HCT116 (cell line): ENCODE data around the gene TRMT61B. TPM values are rescaled to one million over a fixed set of nuclear protein-coding genes. Genes with fewer than 3 reads are reported as not detected.

Experiments
- ATAC-seq: fragments of 200-7000 bp; cut with Tn5 transposase; 2 replicates; pipeline ENCODE4 v1.9.1; 2020; ENCODE audit warnings: mild to moderate bottlenecking, moderate library complexity
- BruUV-seq: library from RNA; stranded (reverse); fragments of 400-500 nt; replicated peaks from 2 replicates; lab custom pipeline; 2021; lab: Mats Ljungman, UMichigan
- CTCF ChIA-PET: fragments of 300-600 bp; sonication (Branson Sonifier 250); formaldehyde crosslinking; loops from one replicate; lab custom pipeline; 2021; ENCODE audit warnings: antibody characterized with exemption; lab: Charles Lee
- POLR2A ChIA-PET: fragments of 300-600, 350-600 bp; sonication (Branson Sonifier 250); formaldehyde crosslinking; loops from one replicate; lab custom pipeline; 2021; ENCODE audit warnings: antibody characterized with exemption; lab: Charles Lee
- RAD21 ChIA-PET, 2 experiments: fragments of 300-600 bp; sonication (Branson Sonifier 250); formaldehyde crosslinking; loops; one replicate each; lab custom pipeline; 2023; ENCODE audit warnings: low total read pairs in 2 of 2; ENCODE audit not compliant: uncharacterized antibody in 2 of 2, unreplicated experiment in 2 of 2, low non-redundant PET in 1 of 2; lab: Charles Lee
- DNase-seq: peaks from one replicate; pipeline ENCODE4 v3.0.0-alpha.2; 2010; ENCODE audit warnings: low read depth, low spot score
- H2AFZ ChIP-seq: fragments of 200-600 bp; shearing (Covaris generic), sonication (generic); 2 replicates; pipeline ENCODE4 v1.6.1; 2017; ENCODE audit warnings: low read depth, mixed run types, mixed read lengths, antibody characterized with exemption, low read length; ENCODE audit not compliant: poor library complexity, severe bottlenecking
- H3K27ac ChIP-seq: 2 replicates; pipeline ENCODE4 v1.5.1; 2012; ENCODE audit warnings: low read depth, low read length
- H3K27me3 ChIP-seq: fragments of 200-600 bp; sonication (generic); 2 replicates; pipeline ENCODE4 v1.6.1; 2016; ENCODE audit warnings: mixed run types, low read length, mixed read lengths; ENCODE audit not compliant: insufficient read depth
- H3K36me3 ChIP-seq, 2 experiments: fragments of 200-500 bp in 1 of 2; fragments of 200-600 bp in 1 of 2; sonication (Bioruptor generic) in 1 of 2; sonication (generic) in 1 of 2; 2 replicates each; pipeline versions ENCODE4 v1.5.1 to v1.6.1; 2014 to 2016; ENCODE audit warnings: low read length in 2 of 2, inconsistent platforms in 1 of 2, mixed read lengths in 1 of 2, mixed run types in 1 of 2; ENCODE audit not compliant: insufficient read depth in 2 of 2, control insufficient read depth in 1 of 2
- H3K4me1 ChIP-seq, 2 experiments: fragments of 200-600 bp in 1 of 2; sonication (generic) in 1 of 2; 2 replicates each; pipeline versions ENCODE4 v1.5.1 to v1.6.1; 2012 to 2017; ENCODE audit warnings: low read length in 2 of 2, inconsistent platforms in 1 of 2, mild to moderate bottlenecking in 1 of 2, mixed read lengths in 1 of 2, mixed run types in 1 of 2, moderate library complexity in 1 of 2; ENCODE audit not compliant: insufficient read depth in 2 of 2, control insufficient read depth in 1 of 2
- H3K4me2 ChIP-seq: fragments of 200-600 bp; sonication (generic); 2 replicates; pipeline ENCODE4 v1.6.1; 2017; ENCODE audit warnings: mixed run types, low read length, mixed read lengths
- H3K4me3 ChIP-seq, 2 experiments: fragments of 200-600 bp in 1 of 2; sonication (generic) in 1 of 2; replicated peaks in 1 of 2; 2 replicates each; pipeline ENCODE4 v1.5.1; 2011 to 2016; ENCODE audit warnings: low read length in 2 of 2, control low read depth in 1 of 2, low read depth in 1 of 2, mild to moderate bottlenecking in 1 of 2, mixed read lengths in 1 of 2, mixed run types in 1 of 2
- H3K79me2 ChIP-seq: fragments of 200-600 bp; sonication (generic); 2 replicates; pipeline ENCODE4 v1.6.1; 2017; ENCODE audit warnings: mild to moderate bottlenecking, mixed run types, low read length, moderate library complexity, mixed read lengths; ENCODE audit not compliant: insufficient read depth
- H3K9ac ChIP-seq: fragments of 200-600 bp; sonication (generic); 2 replicates; pipeline ENCODE4 v1.6.1; 2016; ENCODE audit warnings: low read length, mixed read lengths
- H3K9me2 ChIP-seq: fragments of 200-600 bp; sonication (generic), shearing (Covaris generic); 2 replicates; pipeline ENCODE4 v1.6.1; 2017; ENCODE audit warnings: mixed run types, mild to moderate bottlenecking, moderate library complexity; ENCODE audit not compliant: insufficient read depth
- H3K9me3 ChIP-seq, 2 experiments: fragments of 200-500 bp in 1 of 2; fragments of 200-600 bp in 1 of 2; sonication (Bioruptor generic) in 1 of 2; sonication (generic) in 1 of 2; 2 replicates each; pipeline ENCODE4 v1.6.1; 2014 to 2017; ENCODE audit warnings: low read length in 2 of 2, mixed read lengths in 2 of 2, inconsistent platforms in 1 of 2, low read depth in 1 of 2, mild to moderate bottlenecking in 1 of 2, mixed run types in 1 of 2, moderate library complexity in 1 of 2; ENCODE audit not compliant: control insufficient read depth in 1 of 2, insufficient read depth in 1 of 2
- H4K20me1 ChIP-seq: fragments of 200-600 bp; sonication (generic), shearing (Covaris generic); 2 replicates; pipeline ENCODE4 v1.6.1; 2017; ENCODE audit warnings: mixed run types, mild to moderate bottlenecking, moderate library complexity; ENCODE audit not compliant: insufficient read depth
- ATF3 ChIP-seq: IDR thresholded peaks from 2 replicates; pipeline ENCODE4 v1.6.1; 2012
- CBX3 ChIP-seq: IDR thresholded peaks from 2 replicates; pipeline ENCODE4 v1.6.1; 2012; ENCODE audit warnings: low read depth
- EZH2 ChIP-seq: fragments of 200-600 bp; sonication (generic); IDR thresholded peaks from 2 replicates; pipeline ENCODE4 v1.6.1; 2017; ENCODE audit warnings: antibody characterized with exemption, mixed run types
- EZH2phosphoT487 ChIP-seq: fragments of 200-600 bp; IDR thresholded peaks from 2 replicates; pipeline ENCODE4 v1.6.1; 2018; ENCODE audit warnings: antibody characterized with exemption, borderline replicate concordance
- FOSL1 ChIP-seq: IDR thresholded peaks from 2 replicates; pipeline ENCODE4 v1.6.1; 2012; ENCODE audit warnings: low read depth
- MAX ChIP-seq: IDR thresholded peaks from 2 replicates; pipeline ENCODE4 v1.6.1; 2012
- POLR2A ChIP-seq: IDR thresholded peaks from 2 replicates; pipeline ENCODE4 v1.7.0; 2011; ENCODE audit warnings: borderline replicate concordance; ENCODE audit not compliant: insufficient read depth, insufficient read length; ENCODE audit errors: extremely low read depth
- POLR2AphosphoS5 ChIP-seq: IDR thresholded peaks from 2 replicates; pipeline ENCODE4 v1.6.1; 2011; ENCODE audit warnings: mild to moderate bottlenecking, low read depth, low read length, moderate library complexity
- REST ChIP-seq: IDR thresholded peaks from 2 replicates; pipeline ENCODE4 v1.6.1; 2012; ENCODE audit warnings: low read depth
- SIN3A ChIP-seq: IDR thresholded peaks from 2 replicates; pipeline ENCODE4 v1.6.1; 2012; ENCODE audit warnings: low read depth
- SP1 ChIP-seq: IDR thresholded peaks from 2 replicates; pipeline ENCODE4 v1.6.1; 2012; ENCODE audit warnings: low read depth
- ZBTB33 ChIP-seq: IDR thresholded peaks from 2 replicates; pipeline ENCODE4 v1.6.1; 2011; ENCODE audit warnings: mild to moderate bottlenecking, low read length, moderate library complexity; ENCODE audit not compliant: insufficient replicate concordance; ENCODE audit errors: extremely low read depth
- ZFX ChIP-seq: fragments of 450-650 bp; IDR thresholded peaks from 2 replicates; pipeline ENCODE4 v1.6.1; 2017
- ZNF274 ChIP-seq: fragments of 200-500 bp; sonication (Bioruptor generic); IDR thresholded peaks from 2 replicates; pipeline ENCODE4 v1.6.1; 2014; ENCODE audit warnings: mild to moderate bottlenecking, low read depth, low read length, inconsistent platforms
- intact Hi-C: fragments of 100-400 bp; cut with micrococcal nuclease; formaldehyde crosslinking; loops from 2 replicates; pipeline ENCODE4 v1.10.0; 2022
- total RNA-seq: library from RNA; stranded (reverse); gene quantifications from one replicate; pipeline ENCODE4 v1.2.1, GENCODE V29; 2021; ENCODE audit not compliant: unreplicated experiment

TRMT61B gene
- total RNA-seq, 1 experiment from 2014 or later = 12.8 TPM

GRCh38 chr2:28908172-28908571, 38.1 kb upstream of the TRMT61B start:
- Histone ChIP-seq H3K4me1 (no peaks in the 10 kb centered on the region), H4K20me1 (peaks cover 50% of the 10 kb centered on the region), H2AFZ (no peak overlapping the region), H3K4me2 (no peak overlapping the region), H3K36me3 (peaks cover 47 to 63% of the 10 kb centered on the region in 2 experiments), H3K27ac (no peak overlapping the region), H3K9ac (no peak overlapping the region), H3K79me2 (peaks cover 100% of the 10 kb centered on the region), H3K9me2 (no peaks in the 10 kb centered on the region), H3K4me3 (no peak overlapping the region), H3K9me3 (no peaks in the 10 kb centered on the region), H3K27me3 (no peaks in the 10 kb centered on the region)
- POLR2A ChIA-PET = no interaction called here
- BruUV-seq = no TSS peak
- RAD21 ChIA-PET = no interaction called here
- intact Hi-C loops = no loop called here
- no peak for ATAC-seq
- TF ChIP-seq EZH2 = no peak
- no peak for TF ChIP-seq FOSL1
- no peak for TF ChIP-seq POLR2AphosphoS5
- TF ChIP-seq ZBTB33 = no peak
- no peak for TF ChIP-seq SIN3A
- no peak for TF ChIP-seq POLR2A
- no peak for TF ChIP-seq MAX
- TF ChIP-seq ZNF274 = no peak
- TF ChIP-seq SP1 = no peak
- no peak for TF ChIP-seq REST
- TF ChIP-seq CBX3 = no peak
- no peak for TF ChIP-seq ZFX
- no peak for TF ChIP-seq ATF3
- no peak for TF ChIP-seq EZH2phosphoT487
- no peak for DNase-seq
- CTCF ChIA-PET = no interaction called here
